Globus pallidus (tissue), 1 donor: ENCODE results near the gene SERPINB10.

Source experiments
- DNase-seq: peaks from one replicate; pipeline ENCODE4 v3.0.0-alpha.2; 2015; ENCODE audit warnings: low spot score

The SERPINB10 gene

GRCh38 chr18:63947051-63947790 lies 39.5 kb downstream of the SERPINB10 start:
- no peak for DNase-seq

DNA sequence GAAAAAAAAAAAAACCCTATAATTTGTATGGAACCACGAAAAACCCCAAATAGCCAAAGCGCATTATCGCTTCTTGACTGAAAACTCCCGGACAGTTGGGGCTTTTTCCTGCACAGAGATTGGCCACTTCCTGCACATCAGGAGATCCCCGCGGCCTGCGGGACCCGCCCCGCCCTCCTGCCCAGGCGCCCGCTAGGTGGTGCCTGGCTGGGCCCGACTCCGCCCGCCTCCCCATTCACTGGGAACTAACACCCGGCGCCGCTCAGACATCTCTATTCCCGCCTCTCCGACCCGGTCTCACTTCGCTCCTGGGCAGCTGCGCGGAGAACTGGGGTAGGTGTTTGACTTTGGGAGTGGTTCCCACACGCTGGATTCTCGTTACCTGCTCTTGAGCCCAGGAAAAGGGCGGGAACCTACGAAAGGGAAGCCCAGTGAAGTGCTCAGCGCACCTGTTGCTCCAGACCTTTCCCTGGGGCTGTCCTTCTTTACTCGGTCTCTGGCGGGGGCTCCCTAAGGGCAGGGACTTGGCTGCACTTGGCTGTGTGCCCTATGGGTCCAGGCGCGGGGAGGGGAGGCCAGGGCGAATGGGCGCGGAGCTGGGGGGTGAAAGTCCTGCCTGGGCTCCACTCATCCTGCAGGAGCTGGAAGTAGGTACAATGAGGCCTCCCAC lies 41.4 kb downstream of the SERPINB10 start, which contains the start of gene HMSD:
Gene HMSD (plus strand): TSS at position 234 of the 670 bp plus-strand sequence. CDS start 4,155 bp downstream, outside the sequence.
- DNase-seq: peak; percentile 72

DNA sequence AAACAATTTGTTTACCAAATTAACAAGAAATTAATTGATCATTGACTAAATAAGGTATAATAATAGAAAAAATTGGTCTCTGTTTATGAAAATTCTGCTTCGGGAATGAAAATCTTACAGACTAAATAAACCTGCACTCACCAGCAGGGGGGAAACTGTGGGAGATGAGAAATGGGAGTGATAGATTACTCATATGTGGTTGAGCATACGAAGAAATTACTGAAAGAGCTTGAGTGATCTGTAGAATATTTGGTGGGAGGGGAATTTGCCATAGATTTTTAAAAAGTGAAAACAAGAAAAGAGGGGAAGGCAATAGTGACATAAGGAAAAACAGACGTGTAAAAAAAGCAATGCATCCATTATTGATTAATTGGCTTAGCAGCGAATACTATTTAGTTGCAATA lies 43.5 kb downstream of the SERPINB10 start:
- DNase-seq: no peak

DNA sequence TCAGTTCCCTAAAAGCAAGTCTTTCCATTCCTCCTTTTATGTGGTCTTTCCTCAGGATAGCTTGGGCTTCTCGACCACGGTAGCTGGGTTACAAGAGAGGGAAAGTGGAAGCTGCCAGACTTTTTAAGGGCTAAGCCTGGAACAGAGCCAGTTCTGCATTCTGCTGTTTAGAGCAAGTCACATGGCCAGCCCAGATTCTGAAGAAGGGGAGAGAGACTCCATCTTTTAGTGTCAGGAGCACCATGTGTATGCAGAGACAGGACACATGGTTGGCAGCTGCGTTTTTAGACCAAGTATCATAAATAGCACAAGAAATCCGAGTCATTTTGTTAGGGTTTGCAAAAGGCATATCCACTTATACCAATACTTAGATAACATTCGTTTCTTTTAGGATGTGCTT lies 46.1 kb downstream of the SERPINB10 start:
- no peak for DNase-seq

DNA sequence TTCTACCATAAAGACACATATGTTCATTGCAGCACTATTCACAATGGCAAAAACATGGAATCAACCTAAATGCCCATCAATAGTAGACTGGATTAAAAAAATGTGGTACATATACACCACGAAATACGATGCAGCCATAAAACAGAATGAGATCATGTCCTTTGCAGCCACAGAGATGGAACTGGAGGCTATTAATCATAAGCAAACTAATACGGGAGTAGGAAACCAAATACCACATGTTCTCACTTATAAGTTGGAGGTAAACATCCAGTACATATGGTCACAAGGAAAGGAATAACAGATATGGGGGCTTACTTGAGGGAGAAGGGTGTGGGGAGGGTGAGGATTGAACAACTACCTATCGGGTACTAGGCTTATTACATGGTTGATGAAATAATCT lies 49.0 kb downstream of the SERPINB10 start:
- DNase-seq: no peak

- no peak for DNase-seq
Observed at GRCh38 chr18:63960891-63961290, 53.1 kb downstream of the SERPINB10 start.

DNA sequence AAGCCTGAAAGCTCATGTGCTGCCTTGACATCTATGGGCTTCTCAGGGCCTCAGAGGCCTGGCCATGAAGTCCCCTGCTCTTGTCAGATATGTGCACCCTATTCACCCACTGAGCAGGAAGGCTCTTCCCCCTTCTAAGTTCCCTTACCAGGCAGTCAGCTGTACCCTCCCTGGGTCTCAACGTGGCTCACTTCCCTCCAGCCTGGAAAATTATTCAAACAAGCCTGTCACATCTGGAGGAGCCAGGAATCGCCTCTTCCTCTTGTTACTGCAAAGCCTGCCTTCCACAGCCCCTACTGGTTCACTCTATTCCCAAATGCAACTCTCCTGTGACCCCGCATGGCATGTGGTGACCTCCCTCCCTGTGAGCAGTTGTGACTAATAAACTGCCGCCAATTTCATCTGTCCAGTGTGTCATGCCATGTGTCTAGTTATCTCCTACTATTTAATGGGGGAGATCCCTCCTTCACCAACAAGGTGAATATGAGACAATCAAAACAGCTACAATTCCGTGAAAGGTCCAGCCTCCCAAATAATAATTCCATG lies 53.8 kb downstream of the SERPINB10 start:
- no peak for DNase-seq

DNA sequence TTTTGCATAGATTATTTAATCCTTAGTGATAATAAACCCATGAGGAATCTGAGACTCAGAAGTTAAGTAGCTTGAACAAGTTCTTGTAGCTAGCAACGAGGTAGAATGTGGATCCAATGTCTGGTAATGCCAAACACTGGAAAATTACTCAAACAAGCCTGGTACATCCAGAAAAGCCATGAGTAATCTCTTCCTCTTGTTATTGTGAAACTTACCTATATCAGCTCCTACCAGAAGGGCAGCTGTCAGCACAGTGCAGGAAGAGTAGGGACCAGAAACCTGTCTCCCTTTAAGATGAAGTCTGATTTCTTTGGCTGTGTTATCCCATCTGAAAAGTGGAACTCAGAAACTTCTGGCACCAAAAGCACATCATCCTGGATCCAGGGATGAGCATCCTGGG lies 54.4 kb downstream of the SERPINB10 start:
- no peak for DNase-seq

- peak; percentile 66 for DNase-seq
Observed at GRCh38 chr18:63963615-63964256, 56.0 kb downstream of the SERPINB10 start.

DNA sequence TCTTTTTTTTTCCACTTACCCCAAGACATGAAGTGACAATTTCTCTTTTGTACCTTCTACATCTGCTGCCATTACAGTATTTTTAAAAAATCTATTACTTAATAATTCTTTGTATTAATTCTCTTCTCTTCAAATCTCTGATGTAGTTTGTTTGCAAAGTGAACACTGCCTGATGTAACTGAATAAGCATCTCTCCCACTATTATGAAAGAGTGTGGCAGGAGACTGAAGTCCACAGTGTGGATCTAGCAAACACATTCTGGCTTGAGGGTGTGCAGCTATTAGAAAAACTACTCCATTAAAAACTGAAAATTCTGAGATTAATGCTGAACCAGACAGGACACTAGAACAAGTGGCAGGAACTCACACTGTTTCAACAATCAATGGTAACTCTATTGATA lies 57.1 kb downstream of the SERPINB10 start:
- no peak for DNase-seq

DNA sequence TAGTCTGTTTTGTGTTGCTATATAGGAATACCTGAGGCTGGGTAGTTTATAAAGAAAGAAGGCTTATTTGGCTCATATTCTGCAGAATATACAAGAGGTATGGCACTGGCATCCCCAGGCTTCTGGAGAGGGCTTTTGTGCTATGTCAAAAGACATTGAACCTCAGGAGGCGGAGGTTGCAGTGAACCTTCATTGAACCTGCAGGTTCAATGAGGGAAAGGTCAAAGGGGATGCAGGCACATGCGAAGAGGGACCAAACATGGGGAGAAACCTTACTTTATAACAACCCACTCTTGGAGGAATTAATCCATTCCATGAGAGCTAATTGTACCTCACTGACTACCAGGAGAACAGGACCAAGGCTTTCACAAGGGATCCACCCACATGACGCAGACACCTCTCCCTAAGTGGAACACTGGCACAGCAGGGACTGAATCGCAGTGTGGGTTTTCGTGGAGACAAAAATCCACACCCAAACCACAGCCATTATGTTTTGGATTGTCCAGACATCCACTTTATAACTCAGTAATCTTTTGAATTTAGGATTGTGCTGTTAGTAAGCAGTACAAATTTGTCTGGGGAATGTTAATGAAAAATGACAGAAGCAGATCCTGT lies 58.1 kb downstream of the SERPINB10 start:
- no peak for DNase-seq

GRCh38 chr18:63969942-63970808 lies 62.4 kb downstream of the SERPINB10 start, which contains the start of gene SERPINB8:
Gene SERPINB8, plus strand, starts transcription at chr18:63970081. Its CDS starts 8,228 bp downstream, at chr18:63978309.
- DNase-seq: peak; percentile 93

DNA sequence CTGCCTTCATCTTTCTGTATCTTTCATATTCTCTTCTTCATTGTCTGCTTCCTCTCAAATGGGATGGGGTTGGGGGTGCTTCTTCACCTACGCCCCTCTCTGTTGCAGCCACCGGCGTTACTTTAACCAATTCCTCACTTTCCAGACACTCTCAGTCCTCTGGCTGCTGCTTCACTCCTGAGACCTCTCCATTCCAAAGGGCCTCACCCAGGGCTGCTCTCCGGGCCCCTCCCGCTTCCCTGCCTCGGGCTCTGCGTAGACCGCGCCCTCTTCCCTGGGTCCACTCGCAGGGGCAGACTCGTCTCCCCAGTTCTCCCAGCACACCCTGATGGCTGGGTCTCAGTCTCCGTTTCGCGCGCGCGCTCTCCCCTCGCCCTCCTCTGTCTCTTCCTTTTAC lies 63.0 kb downstream of the SERPINB10 start:
- DNase-seq: no peak

GRCh38 chr18:63971320-63972001 lies 63.7 kb downstream of the SERPINB10 start:
- no peak for DNase-seq

DNA sequence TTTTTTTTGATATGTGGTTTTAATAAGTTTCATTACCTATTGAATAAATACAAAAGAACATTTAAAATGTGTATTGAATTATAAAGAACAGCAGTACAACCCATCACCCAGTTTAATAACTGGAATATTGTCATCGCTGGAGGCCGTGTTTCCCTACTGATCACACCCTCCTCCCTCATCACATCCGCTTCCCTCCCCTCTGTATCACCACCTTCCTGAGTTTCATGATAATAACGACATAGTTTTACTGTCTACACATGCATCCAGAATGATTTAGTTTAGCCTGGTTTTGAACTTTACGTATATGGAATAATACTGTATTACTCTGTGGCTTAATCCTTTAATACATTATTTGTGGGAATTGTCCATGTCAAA lies 64.2 kb downstream of the SERPINB10 start:
- DNase-seq: no peak

GRCh38 chr18:63974991-63975390 lies 67.2 kb downstream of the SERPINB10 start:
- DNase-seq: peak; percentile 50

DNA sequence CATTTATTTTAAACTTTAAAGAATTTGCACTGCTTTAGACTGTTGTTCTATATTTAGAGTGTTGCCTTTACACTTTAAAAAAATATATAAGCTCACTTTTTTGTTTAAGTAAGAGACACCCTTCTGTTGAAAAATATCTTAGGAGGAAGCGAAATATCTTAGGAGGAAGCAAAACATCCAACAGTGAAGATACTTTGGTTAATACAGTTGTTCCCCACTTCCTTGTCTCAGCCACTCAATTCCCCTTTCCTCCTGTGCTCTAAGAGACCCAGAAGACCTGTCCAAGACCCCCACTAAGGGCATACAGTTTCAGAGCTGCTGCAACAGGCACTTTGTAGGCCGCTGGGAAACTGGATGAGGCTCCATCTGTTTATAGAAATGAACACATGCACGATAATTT lies 67.9 kb downstream of the SERPINB10 start:
- DNase-seq: no peak

DNA sequence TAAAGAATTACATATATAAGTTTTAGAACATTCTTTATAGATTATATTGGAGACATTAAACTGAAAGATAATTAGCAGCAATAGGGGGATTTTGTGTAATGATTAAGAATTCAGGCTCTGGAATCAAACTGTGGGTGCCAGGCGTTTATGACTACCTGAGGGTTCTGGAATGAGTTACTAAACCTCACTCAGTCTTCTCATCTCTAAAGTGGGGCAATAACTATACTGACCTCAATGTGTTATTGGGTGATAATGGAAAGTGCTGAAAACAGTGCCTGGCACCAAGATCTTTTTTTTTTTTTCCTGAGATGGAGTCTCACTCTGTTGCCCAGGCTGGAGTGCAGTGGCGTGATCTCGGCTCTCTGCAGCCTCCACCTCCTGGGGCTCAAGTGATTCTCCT lies 69.3 kb downstream of the SERPINB10 start:
- no peak for DNase-seq

DNA sequence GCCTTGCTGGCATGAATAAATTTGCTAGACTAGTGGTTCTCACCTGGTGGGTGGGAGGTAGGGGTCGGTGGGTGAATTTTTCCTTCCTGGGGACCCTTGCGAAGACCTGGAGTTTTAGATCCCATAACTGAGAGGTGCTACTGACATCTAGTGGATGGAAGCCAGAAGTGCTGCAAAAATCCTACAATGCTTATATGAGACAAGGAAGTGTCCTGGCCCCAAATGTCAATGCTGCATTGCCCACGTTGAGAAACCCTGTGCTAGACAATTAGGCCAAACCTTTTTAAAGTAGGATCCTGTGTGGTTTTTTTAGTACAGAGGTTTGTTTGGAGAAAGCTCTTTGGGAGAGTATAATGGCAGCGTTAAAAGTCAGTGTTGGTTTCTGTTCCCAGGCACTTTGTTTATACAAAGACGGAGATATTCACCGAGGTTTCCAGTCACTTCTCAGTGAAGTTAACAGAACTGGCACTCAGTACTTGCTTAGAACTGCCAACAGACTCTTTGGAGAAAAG lies 71.7 kb downstream of the SERPINB10 start:
- peak; percentile 68 for DNase-seq

DNA sequence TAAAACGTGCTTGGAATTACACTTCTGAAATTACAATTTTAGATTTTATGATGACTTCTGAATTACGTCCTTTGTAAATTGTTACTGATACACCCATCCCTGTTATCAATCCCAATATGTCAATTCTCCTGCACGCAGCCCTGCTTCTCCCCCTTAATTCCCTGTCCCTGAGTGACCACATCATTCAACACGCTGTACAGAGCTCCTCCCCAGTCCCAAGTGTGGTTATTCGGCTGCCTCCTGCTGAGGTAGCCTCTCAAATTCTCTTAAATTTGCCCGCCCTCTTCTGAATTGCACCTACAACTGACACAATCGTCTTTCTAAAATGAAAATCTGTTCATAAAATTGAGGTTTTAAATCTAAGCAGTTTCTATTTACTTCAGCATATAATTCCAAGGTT lies 72.3 kb downstream of the SERPINB10 start:
- no peak for DNase-seq
